Transverse colon (tissue), 4 donors: ENCODE results near the gene SYT12.

ENCODE experiments used
- CTCF ChIP-seq, 5 experiments: fragments of 200-600 bp in 3 of 5; fragments of 450-650 bp in 2 of 5; sonication (generic) in 3 of 5; IDR thresholded peaks; 1 replicate in 2 of 5; 2 replicates in 3 of 5; pipeline ENCODE4 v1.5.1; 2016 to 2017; ENCODE audit warnings: antibody characterized with exemption in 5 of 5, inconsistent platforms in 3 of 5, mild to moderate bottlenecking in 2 of 5, moderate library complexity in 1 of 5
- POLR2A ChIP-seq: fragments of 450-650 bp; IDR thresholded peaks from one replicate; pipeline ENCODE4 v1.6.1; 2016; ENCODE audit warnings: antibody characterized with exemption, mild to moderate bottlenecking, moderate library complexity
- POLR2AphosphoS5 ChIP-seq, 3 donors: sonication (generic); formaldehyde crosslinking; IDR thresholded peaks; one replicate each; pipeline ENCODE4 v1.6.1; 2016; ENCODE audit warnings: antibody characterized with exemption in 3 of 3

- TF ChIP-seq CTCF (IDR thresholded peaks at IDR 0.05): no peak
- no peak for TF ChIP-seq POLR2A
- no peak for TF ChIP-seq POLR2AphosphoS5 (IDR thresholded peaks at IDR 0.05)
Measured at GRCh38 chr11:67082071-67082791, 59.3 kb downstream of the SYT12 start.
